CD4-positive, alpha-beta T cell (primary cell): ENCODE data around the gene FOXD3. TPM values are rescaled to one million over a fixed set of nuclear protein-coding genes. Genes with fewer than 3 reads are reported as not detected.

ENCODE experiments used
- ATAC-seq: fragments of 200-7000 bp; cut with Tn5 transposase; one replicate; pipeline ENCODE4 v1.10.0; 2022; ENCODE audit warnings: mild to moderate bottlenecking; ENCODE audit not compliant: poor library complexity
- CTCF ChIA-PET: fragments of 350-600 bp; sonication (Branson Sonifier 250); formaldehyde crosslinking; loops from one replicate; lab custom pipeline; 2021; ENCODE audit warnings: antibody characterized with exemption, inconsistent platforms; lab: Charles Lee
- POLR2A ChIA-PET: fragments of 350-600 bp; sonication (Branson Sonifier 250); formaldehyde crosslinking; loops from one replicate; lab custom pipeline; 2021; ENCODE audit warnings: antibody characterized with exemption, inconsistent platforms; lab: Charles Lee
- DNase-seq, 14 experiments: peaks; one replicate each; pipeline ENCODE4 v3.0.0-alpha.2; 2013 to 2020; ENCODE audit warnings: mixed read lengths in 2 of 14
- H3K27ac ChIP-seq, 2 donors: one replicate each; pipeline versions ENCODE4 v1.5.1 to v1.7.0; 2013; ENCODE audit warnings: low read length in 2 of 2, low read depth in 1 of 2, mild to moderate bottlenecking in 1 of 2
- H3K27me3 ChIP-seq, 2 experiments: 1 replicate in 1 of 2; 2 replicates in 1 of 2; pipeline versions ENCODE4 v1.6.1 to v1.7.0; 2013; ENCODE audit warnings: low read length in 2 of 2, control low read depth in 1 of 2, mild to moderate bottlenecking in 1 of 2, moderate library complexity in 1 of 2; ENCODE audit not compliant: insufficient read depth in 2 of 2, control insufficient read depth in 1 of 2
- H3K36me3 ChIP-seq: one replicate; pipeline ENCODE4 v1.6.1; 2013; ENCODE audit warnings: low read length, control low read depth; ENCODE audit not compliant: insufficient read depth
- H3K4me1 ChIP-seq: one replicate; pipeline ENCODE4 v1.6.1; 2013; ENCODE audit warnings: low read length, control low read depth; ENCODE audit not compliant: insufficient read depth
- H3K4me3 ChIP-seq: one replicate; pipeline ENCODE4 v1.5.1; 2013; ENCODE audit warnings: mild to moderate bottlenecking, low read length, moderate library complexity
- H3K9me3 ChIP-seq, 2 experiments: 1 replicate in 1 of 2; 2 replicates in 1 of 2; pipeline versions ENCODE4 v1.6.1 to v1.7.0; 2013; ENCODE audit warnings: low read length in 2 of 2, mild to moderate bottlenecking in 2 of 2, control low read depth in 1 of 2, moderate library complexity in 1 of 2; ENCODE audit not compliant: control insufficient read depth in 1 of 2, insufficient read depth in 1 of 2
- H3K27ac Mint-ChIP-seq: one replicate; pipeline ENCODE4 v1.8.0; 2020; ENCODE audit warnings: mixed read lengths
- H3K27me3 Mint-ChIP-seq: one replicate; pipeline ENCODE4 v1.8.0; 2021; ENCODE audit warnings: mixed read lengths
- H3K36me3 Mint-ChIP-seq: one replicate; pipeline ENCODE4 v1.8.0; 2021; ENCODE audit warnings: low read depth, mixed read lengths
- H3K4me1 Mint-ChIP-seq: one replicate; pipeline ENCODE4 v1.8.0; 2021; ENCODE audit warnings: low read depth, mixed read lengths
- H3K4me3 Mint-ChIP-seq: one replicate; pipeline ENCODE4 v1.8.0; 2020; ENCODE audit warnings: mild to moderate bottlenecking, mixed read lengths
- H3K9me3 Mint-ChIP-seq: one replicate; pipeline ENCODE4 v1.8.0; 2020; ENCODE audit warnings: mixed read lengths
- CTCF ChIP-seq: fragments of 200-600 bp; IDR thresholded peaks from one replicate; pipeline ENCODE4 v1.8.0; 2022; ENCODE audit warnings: antibody characterized with exemption, mild to moderate bottlenecking
- intact Hi-C, 2 experiments: fragments of 100-400 bp; cut with DNase I in 1 of 2; cut with micrococcal nuclease in 1 of 2; formaldehyde crosslinking; loops; one replicate each; pipeline versions ENCODE4 v1.15.1 to v1.9.0; 2023 to 2025; cut with DNase I, micrococcal nuclease
- total RNA-seq, 174 experiments: library from RNA in 2 of 174; stranded (reverse) in 2 of 174; gene quantifications; one replicate each; pipeline ENCODE4 v1.2.3 and lab custom pipeline; 2021 to 2026

Gene FOXD3
- total RNA-seq, 2 experiments from 2014 or later, result not detected

DNA sequence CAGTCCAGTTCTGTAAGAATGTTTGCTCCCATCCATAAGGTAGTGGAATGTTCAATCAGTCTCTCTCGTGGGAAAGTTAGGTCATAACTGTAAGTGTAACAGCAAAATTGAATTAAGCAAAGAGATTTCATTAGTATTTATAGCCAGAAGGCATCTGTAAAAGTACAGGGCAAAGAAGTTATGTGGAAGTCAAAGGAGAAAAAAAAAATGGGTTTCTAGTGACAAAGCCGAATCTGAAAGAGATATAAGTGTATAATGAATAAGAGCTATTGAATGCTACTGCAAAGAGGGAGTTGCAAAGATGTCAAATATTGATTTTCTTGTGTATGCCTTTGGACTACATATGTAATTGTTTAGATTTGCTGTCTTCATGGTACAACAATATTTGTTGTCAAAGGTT is 47.4 kb upstream of the FOXD3 start:
- Histone ChIP-seq H3K9me3 (no peaks in the 10 kb centered on the region), H3K36me3 (no peaks in the 10 kb centered on the region), H3K4me1 (no peaks in the 10 kb centered on the region), H3K27me3 (no peaks in the 10 kb centered on the region), H3K4me3 (no peak overlapping the region), H3K27ac (no peak overlapping the region)
- CTCF ChIA-PET, result no interaction called here
- no peaks in the 10 kb centered on the region for H3K9me3 Mint-ChIP-seq
- POLR2A ChIA-PET, result no interaction called here
- no peak overlapping the region for H3K27ac Mint-ChIP-seq
- intact Hi-C loops, result loop anchor here in 1 of 2 experiments (10.0 kb wide), 1 partner anchor 60 kb away; no protein-coding TSS in a partner anchor
- DNase-seq (no peak), ATAC-seq (no peak)
- TF ChIP-seq CTCF, result no peak
- no peaks in the 10 kb centered on the region for H3K4me1 Mint-ChIP-seq
- peaks cover 20% of the 10 kb centered on the region for H3K27me3 Mint-ChIP-seq
- no peak overlapping the region for H3K4me3 Mint-ChIP-seq
- H3K36me3 Mint-ChIP-seq, result no peaks in the 10 kb centered on the region

DNA sequence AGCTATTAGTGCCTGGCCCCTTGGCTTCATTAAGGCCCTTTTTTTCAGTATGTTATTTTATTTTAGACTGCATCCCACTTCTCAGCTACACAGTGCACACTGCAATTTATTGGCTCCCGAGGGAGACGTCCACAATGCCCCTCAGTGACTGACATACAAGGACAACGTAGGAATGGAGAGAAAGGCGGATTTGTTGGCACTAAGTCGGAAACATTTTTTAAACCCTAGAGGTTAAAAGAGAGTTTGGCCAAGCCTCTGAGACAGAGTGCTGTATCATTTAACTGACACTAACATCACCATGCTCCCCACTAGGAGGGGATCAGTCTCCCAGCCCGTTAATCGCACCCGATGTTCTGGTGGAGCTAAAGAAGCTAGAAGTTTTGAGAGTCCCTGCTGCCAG is 45.7 kb upstream of the FOXD3 start:
- TF ChIP-seq CTCF, result no peak
- ATAC-seq, result no peak
- no peak for DNase-seq
- Histone ChIP-seq H3K4me1 (no peaks in the 10 kb centered on the region), H3K4me3 (no peak overlapping the region), H3K36me3 (no peaks in the 10 kb centered on the region), H3K27me3 (no peaks in the 10 kb centered on the region), H3K27ac (no peak overlapping the region), H3K9me3 (no peaks in the 10 kb centered on the region)
- CTCF ChIA-PET, result no interaction called here
- H3K27ac Mint-ChIP-seq, result no peak overlapping the region
- H3K4me3 Mint-ChIP-seq, result no peak overlapping the region
- POLR2A ChIA-PET, result no interaction called here
- no peaks in the 10 kb centered on the region for H3K4me1 Mint-ChIP-seq
- no peaks in the 10 kb centered on the region for H3K36me3 Mint-ChIP-seq
- peaks cover 26% of the 10 kb centered on the region for H3K27me3 Mint-ChIP-seq
- H3K9me3 Mint-ChIP-seq, result no peaks in the 10 kb centered on the region
- intact Hi-C loops, result loop anchor here in 1 of 2 experiments (10.0 kb wide), 1 partner anchor 62 kb away; no protein-coding TSS in a partner anchor

DNA sequence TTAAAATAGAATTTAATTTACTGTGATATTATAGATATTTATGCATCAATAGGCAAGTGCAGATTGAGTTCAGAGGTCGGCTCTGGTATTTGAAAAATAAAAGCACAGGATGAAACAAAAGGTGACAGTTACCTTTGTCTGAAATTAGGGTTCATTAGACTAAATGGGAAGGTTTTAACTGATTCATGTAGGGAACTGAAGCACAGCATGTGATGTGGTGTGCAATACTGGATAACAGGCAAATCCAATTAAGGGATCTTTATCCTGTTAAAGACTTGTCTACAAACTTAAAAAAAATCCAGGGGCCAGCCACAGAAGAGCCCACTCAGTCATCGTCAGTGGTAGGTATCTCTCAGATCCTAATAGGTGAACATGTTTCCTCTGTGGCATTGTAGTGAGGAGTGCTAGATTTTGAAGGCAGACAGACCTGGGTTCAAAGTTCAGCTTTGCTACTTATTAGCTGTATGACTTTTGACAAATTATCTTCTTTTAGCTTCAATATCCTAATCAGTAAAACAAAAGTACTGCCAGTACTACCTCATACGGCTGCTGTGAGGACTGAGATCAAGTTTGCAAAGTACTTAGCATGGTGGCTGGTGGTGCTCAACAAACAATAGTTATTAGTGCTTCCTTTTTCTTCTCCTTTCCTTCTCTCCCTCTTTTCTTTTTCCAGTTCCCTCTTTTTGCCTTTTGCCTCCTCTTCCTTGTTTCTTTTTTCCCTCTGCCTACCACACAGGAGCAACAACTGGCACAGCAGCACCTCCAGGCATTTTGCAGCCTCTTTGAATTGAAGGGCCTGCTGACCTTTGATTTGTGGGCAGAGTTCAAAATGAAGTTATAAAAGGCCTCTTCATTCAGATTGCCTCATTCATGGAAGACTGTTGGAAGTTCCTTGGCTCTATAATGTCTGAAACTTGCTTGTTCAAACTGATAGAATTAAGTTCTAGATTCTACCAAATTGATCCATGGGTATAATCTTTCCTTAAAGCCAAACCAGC is 44.9 kb upstream of the FOXD3 start:
- ChIA-PET POLR2A (no interaction called here), CTCF (no interaction called here)
- Mint-ChIP-seq H3K4me3 (no peak overlapping the region), H3K27me3 (peaks cover 21% of the 10 kb centered on the region), H3K27ac (no peak overlapping the region), H3K4me1 (no peaks in the 10 kb centered on the region), H3K36me3 (no peaks in the 10 kb centered on the region), H3K9me3 (no peaks in the 10 kb centered on the region)
- intact Hi-C loops, result loop anchor here in 1 of 2 experiments (10.0 kb wide), 1 partner anchor 63 kb away; no protein-coding TSS in a partner anchor
- Histone ChIP-seq H3K27me3 (no peaks in the 10 kb centered on the region), H3K27ac (no peak overlapping the region), H3K4me1 (no peaks in the 10 kb centered on the region), H3K4me3 (no peak overlapping the region), H3K9me3 (no peaks in the 10 kb centered on the region), H3K36me3 (no peaks in the 10 kb centered on the region)
- no peak for TF ChIP-seq CTCF
- ATAC-seq, result no peak
- no peak for DNase-seq
